Uterus (tissue), 4 donors: ENCODE data around the gene TTC34. TPM values are rescaled to one million over a fixed set of nuclear protein-coding genes. Genes with fewer than 3 reads are reported as not detected.

Experiments
- DNase-seq, 2 donors: peaks; one replicate each; pipeline ENCODE4 v3.0.0-alpha.2; 2019 to 2020
- H3K27ac ChIP-seq, 2 donors: fragments of 200-600 bp; sonication (generic); 1 replicate in 1 of 2; 2 replicates in 1 of 2; pipeline ENCODE4 v1.5.1; 2016 to 2018
- H3K27me3 ChIP-seq, 2 donors: fragments of 200-600 bp; sonication (generic); one replicate each; pipeline ENCODE4 v1.5.1; 2018 to 2019; ENCODE audit warnings: control low read depth in 1 of 2
- H3K36me3 ChIP-seq, 2 donors: fragments of 200-600 bp; sonication (generic); one replicate each; pipeline ENCODE4 v1.5.1; 2019; ENCODE audit warnings: control low read depth in 1 of 2
- H3K4me1 ChIP-seq, 2 donors: fragments of 200-600 bp; sonication (generic); one replicate each; pipeline ENCODE4 v1.5.1; 2018 to 2019; ENCODE audit warnings: control low read depth in 1 of 2
- H3K4me3 ChIP-seq, 2 donors: fragments of 200-600 bp; sonication (generic); 1 replicate in 1 of 2; 2 replicates in 1 of 2; pipeline ENCODE4 v1.5.1; 2018 to 2019; ENCODE audit warnings: mild to moderate bottlenecking in 1 of 2
- H3K9me3 ChIP-seq, 2 donors: fragments of 200-600 bp; sonication (generic); one replicate each; pipeline ENCODE4 v1.5.1; 2019; ENCODE audit warnings: control low read depth in 1 of 2
- CTCF ChIP-seq, 4 experiments: fragments of 200-600 bp in 2 of 4; fragments of 450-650 bp in 2 of 4; sonication (generic) in 2 of 4; IDR thresholded peaks; one replicate each; pipeline ENCODE4 v1.5.1; 2016 to 2019; ENCODE audit warnings: antibody characterized with exemption in 4 of 4, mild to moderate bottlenecking in 2 of 4, moderate library complexity in 1 of 4
- POLR2A ChIP-seq, 2 donors: fragments of 450-650 bp; IDR thresholded peaks; one replicate each; pipeline ENCODE4 v1.6.1; 2016; ENCODE audit warnings: antibody characterized with exemption in 2 of 2, mild to moderate bottlenecking in 1 of 2, moderate library complexity in 1 of 2
- intact Hi-C: fragments of 100-400 bp; cut with DNase I; formaldehyde crosslinking; loops from one replicate; pipeline ENCODE4 v1.15.1; 2023; ENCODE audit warnings: low total_unique reads
- total RNA-seq, 4 donors: library from RNA; depleted of rRNA in 3 of 4; stranded (reverse); fragments of >200 nt in 3 of 4; gene quantifications; one replicate each; pipeline versions ENCODE4 v1.1.0 to v1.2.4, GENCODE V29; 2014 to 2023
- donor health status: DM: yes; HTN: yes; CAD: no.

Gene TTC34
- total RNA-seq, 4 donors from 2014 or later = 0.29 to 2.9 (median 0.43) TPM

- peak overlapping the region; percentile 57 to 75 for H3K4me3 ChIP-seq
- H3K27me3 ChIP-seq = no peaks in the 10 kb centered on the region
- intact Hi-C loops = loop anchor here (10.0 kb wide), 1 partner anchor 229 kb away; the partner anchor contains the start of gene PEX10
- no peaks in the 10 kb centered on the region for H3K36me3 ChIP-seq
- peaks cover 0 to 12% of the 10 kb centered on the region in 2 donors for H3K4me1 ChIP-seq
- H3K9me3 ChIP-seq = no peaks in the 10 kb centered on the region
- peak in 1 of 2 donors; percentile 29 for DNase-seq
- no peak overlapping the region for H3K27ac ChIP-seq
- no peak for TF ChIP-seq POLR2A (IDR thresholded peaks at IDR 0.05)
- TF ChIP-seq CTCF (IDR thresholded peaks at IDR 0.05) = no peak
Measured at GRCh38 chr1:2643414-2644077, 157.9 kb downstream of the TTC34 start.

- H3K27ac ChIP-seq = peak overlapping the region; percentile 77 to 80
- H3K27me3 ChIP-seq = no peaks in the 10 kb centered on the region
- peaks cover 0 to 12% of the 10 kb centered on the region in 2 donors for H3K4me1 ChIP-seq
- peak in 1 of 4 experiments; percentile 18 for TF ChIP-seq CTCF (IDR thresholded peaks at IDR 0.05)
- TF ChIP-seq POLR2A (IDR thresholded peaks at IDR 0.05) = peak; percentile 77 to 87
- peak overlapping the region; percentile 57 to 75 for H3K4me3 ChIP-seq
- no peaks in the 10 kb centered on the region for H3K9me3 ChIP-seq
- DNase-seq = peak; percentile 92
- H3K36me3 ChIP-seq = no peaks in the 10 kb centered on the region
- intact Hi-C loops = loop anchor here (10.0 kb wide), 1 partner anchor 228 kb away; the partner anchor contains the start of gene PEX10
Measured at GRCh38 chr1:2642560-2643413, 158.7 kb downstream of the TTC34 start.

- no peaks in the 10 kb centered on the region for H3K27me3 ChIP-seq
- no peak for TF ChIP-seq POLR2A (IDR thresholded peaks at IDR 0.05)
- no peak for TF ChIP-seq CTCF (IDR thresholded peaks at IDR 0.05)
- H3K4me3 ChIP-seq = peak overlapping the region; percentile 57 to 75
- intact Hi-C loops = loop anchor here (10.0 kb wide), 1 partner anchor 227 kb away; the partner anchor contains the start of gene PEX10
- H3K36me3 ChIP-seq = no peaks in the 10 kb centered on the region
- H3K9me3 ChIP-seq = no peaks in the 10 kb centered on the region
- no peak for DNase-seq
- H3K27ac ChIP-seq = peak overlapping the region; percentile 77 to 80
- H3K4me1 ChIP-seq = peaks cover 0 to 12% of the 10 kb centered on the region in 2 donors
Measured at GRCh38 chr1:2642131-2642559, 159.3 kb downstream of the TTC34 start.

GRCh38 chr1:2641381-2642130, 159.9 kb downstream of the TTC34 start:
- Histone ChIP-seq H3K4me3 (peak overlapping the region; percentile 57 to 75), H3K9me3 (no peaks in the 10 kb centered on the region), H3K27me3 (no peaks in the 10 kb centered on the region), H3K4me1 (peaks cover 0 to 12% of the 10 kb centered on the region in 2 donors), H3K36me3 (no peaks in the 10 kb centered on the region), H3K27ac (no peak overlapping the region)
- no peak for DNase-seq
- intact Hi-C loops = loop anchor here (10.0 kb wide), 1 partner anchor 227 kb away; the partner anchor contains the start of gene PEX10
- no peak for TF ChIP-seq POLR2A (IDR thresholded peaks at IDR 0.05)
- no peak for TF ChIP-seq CTCF (IDR thresholded peaks at IDR 0.05)
